HEK293 (cell line): ENCODE results near the gene STK24.

Experiments
- CTCF ChIA-PET: fragments of 350-600 bp; formaldehyde crosslinking; extraction: SDS; loops from one replicate; lab custom pipeline; 2021; ENCODE audit warnings: antibody characterized with exemption; lab: Yijun Ruan, JAX
- POLR2A ChIA-PET: fragments of 300-600 bp; formaldehyde crosslinking; extraction: SDS; loops from one replicate; lab custom pipeline; 2020; ENCODE audit warnings: antibody characterized with exemption, inconsistent platforms; lab: Yijun Ruan, JAX
- H3K27ac ChIP-seq: fragments of 200-500 bp; sonication (Bioruptor generic); 2 replicates; pipeline ENCODE4 v1.5.1; 2014; ENCODE audit warnings: low read depth, low read length, control low read depth, inconsistent platforms; ENCODE audit errors: extremely low read depth
- H3K36me3 ChIP-seq, 2 experiments: fragments of 200-500 bp in 1 of 2; sonication (Bioruptor generic) in 1 of 2; 1 replicate in 1 of 2; 2 replicates in 1 of 2; pipeline ENCODE4 v1.5.1; 2014 to 2017; ENCODE audit warnings: inconsistent platforms in 2 of 2, low read length in 2 of 2; ENCODE audit not compliant: control insufficient read depth in 2 of 2, insufficient read depth in 1 of 2
- H3K4me1 ChIP-seq: fragments of 200-500 bp; sonication (Bioruptor generic); 2 replicates; pipeline ENCODE4 v1.5.1; 2014; ENCODE audit warnings: mild to moderate bottlenecking, low read length, inconsistent platforms; ENCODE audit not compliant: control insufficient read depth, insufficient read depth
- H3K4me3 ChIP-seq: 2 replicates; pipeline ENCODE4 v1.5.1; 2011; ENCODE audit warnings: low read depth, mild to moderate bottlenecking, control low read depth, low read length, moderate library complexity
- H3K9me3 ChIP-seq: fragments of 200-500 bp; sonication (Bioruptor generic); 2 replicates; pipeline ENCODE4 v1.5.1; 2014; ENCODE audit warnings: low read depth, low read length, inconsistent platforms; ENCODE audit not compliant: control insufficient read depth, insufficient read depth
- KLF10 ChIP-seq: fragments of 450-650 bp; IDR thresholded peaks from 2 replicates; pipeline ENCODE4 v1.5.1; 2018; ENCODE audit warnings: missing biosample characterization, mild to moderate bottlenecking, missing genetic modification characterization
- MYNN ChIP-seq: fragments of 450-650 bp; formaldehyde crosslinking; IDR thresholded peaks from 2 replicates; pipeline ENCODE4 v1.5.1; 2016; ENCODE audit warnings: missing biosample characterization, missing genetic modification characterization, borderline replicate concordance
- WT1 ChIP-seq: fragments of 450-650 bp; formaldehyde crosslinking; IDR thresholded peaks from 2 replicates; pipeline ENCODE4 v1.5.1; 2016; ENCODE audit warnings: missing biosample characterization, missing genetic modification characterization
- ZBTB21 ChIP-seq: fragments of 450-650 bp; formaldehyde crosslinking; IDR thresholded peaks from 2 replicates; pipeline ENCODE4 v1.5.1; 2017; ENCODE audit warnings: missing biosample characterization, missing genetic modification characterization
- ZFP3 ChIP-seq: fragments of 450-650 bp; formaldehyde crosslinking; IDR thresholded peaks from 2 replicates; pipeline ENCODE4 v1.5.1; 2016; ENCODE audit warnings: low read depth, missing biosample characterization, missing genetic modification characterization
- ZIC2 ChIP-seq: fragments of 450-650 bp; formaldehyde crosslinking; IDR thresholded peaks from 2 replicates; pipeline ENCODE4 v1.5.1; 2016; ENCODE audit warnings: missing biosample characterization, missing genetic modification characterization
- ZNF140 ChIP-seq: fragments of 450-650 bp; formaldehyde crosslinking; IDR thresholded peaks from 2 replicates; pipeline ENCODE4 v1.5.1; 2016; ENCODE audit warnings: missing biosample characterization, missing genetic modification characterization
- ZNF155 ChIP-seq: fragments of 450-650 bp; formaldehyde crosslinking; IDR thresholded peaks from 2 replicates; pipeline ENCODE4 v1.5.1; 2016; ENCODE audit warnings: missing biosample characterization, missing genetic modification characterization
- ZNF202 ChIP-seq: fragments of 450-650 bp; formaldehyde crosslinking; IDR thresholded peaks from 2 replicates; pipeline ENCODE4 v1.5.1; 2016; ENCODE audit warnings: missing biosample characterization, missing genetic modification characterization, borderline replicate concordance
- ZNF26 ChIP-seq: fragments of 450-650 bp; formaldehyde crosslinking; IDR thresholded peaks from 2 replicates; pipeline ENCODE4 v1.5.1; 2016; ENCODE audit warnings: missing biosample characterization, missing genetic modification characterization
- ZNF324 ChIP-seq: fragments of 450-650 bp; formaldehyde crosslinking; IDR thresholded peaks from 2 replicates; pipeline ENCODE4 v1.5.1; 2016; ENCODE audit warnings: missing biosample characterization, missing genetic modification characterization
- ZNF354C ChIP-seq: fragments of 450-650 bp; formaldehyde crosslinking; IDR thresholded peaks from 2 replicates; pipeline ENCODE4 v1.5.1; 2016; ENCODE audit warnings: missing biosample characterization, missing genetic modification characterization, low read depth, borderline replicate concordance
- ZNF433 ChIP-seq: fragments of 450-650 bp; formaldehyde crosslinking; IDR thresholded peaks from 2 replicates; pipeline ENCODE4 v1.5.1; 2016; ENCODE audit warnings: missing biosample characterization, missing genetic modification characterization, low read depth
- ZNF529 ChIP-seq: fragments of 450-650 bp; formaldehyde crosslinking; IDR thresholded peaks from 2 replicates; pipeline ENCODE4 v1.5.1; 2017; ENCODE audit warnings: missing genetic modification characterization, missing biosample characterization; ENCODE audit not compliant: insufficient replicate concordance
- ZNF558 ChIP-seq: fragments of 450-650 bp; formaldehyde crosslinking; IDR thresholded peaks from 2 replicates; pipeline ENCODE4 v1.5.1; 2016; ENCODE audit warnings: missing biosample characterization, missing genetic modification characterization
- ZNF664 ChIP-seq: fragments of 450-650 bp; formaldehyde crosslinking; IDR thresholded peaks from 2 replicates; pipeline ENCODE4 v1.5.1; 2016; ENCODE audit warnings: missing biosample characterization, missing genetic modification characterization
- ZNF677 ChIP-seq: fragments of 450-650 bp; IDR thresholded peaks from 2 replicates; pipeline ENCODE4 v1.5.0; 2018; ENCODE audit warnings: missing biosample characterization, mild to moderate bottlenecking, missing genetic modification characterization, moderate library complexity
- ZNF76 ChIP-seq: fragments of 450-650 bp; formaldehyde crosslinking; IDR thresholded peaks from 2 replicates; pipeline ENCODE4; 2016; ENCODE audit warnings: low read depth, missing biosample characterization, missing genetic modification characterization, borderline replicate concordance
- ZNF792 ChIP-seq: fragments of 450-650 bp; formaldehyde crosslinking; IDR thresholded peaks from 2 replicates; pipeline ENCODE4 v1.5.1; 2016; ENCODE audit warnings: missing biosample characterization, missing genetic modification characterization
- ZXDB ChIP-seq: fragments of 450-650 bp; formaldehyde crosslinking; IDR thresholded peaks from 2 replicates; pipeline ENCODE4 v1.5.1; 2016; ENCODE audit warnings: missing biosample characterization, missing genetic modification characterization

The STK24 gene

GRCh38 chr13:98517576-98518310, 59.2 kb downstream of the STK24 start:
- no peak for TF ChIP-seq WT1 (tag by site-specific recombination)
- peak; percentile 50; the same call in 1 of the 2 replicates for TF ChIP-seq ZNF677 (tag by site-specific recombination)
- Histone ChIP-seq H3K9me3 (no peaks in the 10 kb centered on the region), H3K4me1 (no peaks in the 10 kb centered on the region), H3K4me3 (no peak overlapping the region), H3K36me3 (peaks cover 0 to 25% of the 10 kb centered on the region in 2 experiments; a peak in 2 of 3 replicates), H3K27ac (no peak overlapping the region)
- ChIA-PET POLR2A (no interaction called here), CTCF (interaction anchor here (1.5 kb wide), 1 partner anchor 136 kb away, joined by 5 read pairs; no protein-coding TSS in a partner anchor)

DNA sequence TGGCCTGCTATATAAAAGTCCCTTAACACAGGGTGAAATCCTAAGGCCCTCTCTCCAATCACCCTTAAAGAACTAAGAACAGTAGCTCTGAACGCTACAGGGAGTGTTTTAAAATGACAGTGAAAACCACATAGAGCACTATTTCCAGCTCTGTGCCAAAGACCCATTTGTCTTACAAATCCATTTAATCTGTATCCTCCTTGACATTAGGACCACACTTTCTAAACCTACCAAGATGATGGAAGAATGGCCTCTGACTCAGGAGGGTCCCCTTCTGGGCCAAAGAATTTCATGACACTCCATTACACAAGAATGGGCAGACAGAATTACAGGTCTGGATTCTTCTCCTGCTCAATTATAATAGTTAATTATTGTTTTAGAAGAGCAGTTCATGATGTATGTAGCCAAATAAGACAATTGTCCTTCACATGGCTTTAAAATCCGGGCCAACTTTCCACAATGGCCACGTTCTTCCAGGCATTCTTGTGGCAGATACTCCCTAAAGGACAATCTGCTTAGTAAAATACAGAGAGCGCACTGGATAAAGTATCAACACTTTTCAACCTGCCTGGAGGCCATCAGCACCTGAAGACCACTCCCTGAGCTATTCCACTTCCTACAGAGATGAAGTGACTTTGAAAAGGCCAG, 61.0 kb downstream of the STK24 start:
- Histone ChIP-seq H3K4me3 (no peak overlapping the region), H3K36me3 (peaks cover 0 to 25% of the 10 kb centered on the region in 2 experiments; a peak in 2 of 3 replicates), H3K27ac (no peak overlapping the region), H3K9me3 (no peaks in the 10 kb centered on the region), H3K4me1 (no peaks in the 10 kb centered on the region)
- no peak for TF ChIP-seq ZNF140 (tag by site-specific recombination)
- TF ChIP-seq ZIC2 (tag by site-specific recombination): peak; percentile 55; the same call in 1 of the 2 replicates
- POLR2A ChIA-PET: no interaction called here
- CTCF ChIA-PET: no interaction called here

DNA sequence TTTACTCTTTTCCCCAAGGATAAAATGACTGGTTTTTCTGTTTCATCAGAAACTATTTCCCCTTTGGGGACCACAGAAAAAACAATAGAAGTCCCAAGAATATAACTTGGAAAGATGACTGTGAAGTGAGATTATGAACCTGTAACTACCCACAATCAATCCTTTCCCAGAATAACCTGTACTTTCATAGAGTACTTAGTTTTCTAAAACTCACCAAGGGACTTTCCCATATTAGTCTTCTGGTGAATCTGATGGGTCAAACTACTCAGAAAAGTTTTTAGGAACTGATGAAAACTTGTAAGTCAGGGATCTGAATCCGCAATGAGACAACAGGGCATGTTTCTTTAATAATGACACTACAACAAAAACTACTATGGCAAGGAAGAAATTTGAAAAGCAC, 62.6 kb downstream of the STK24 start:
- ChIA-PET CTCF (interaction anchor here (0.6 kb wide), 1 partner anchor 150 kb away, joined by 3 read pairs; no protein-coding TSS in a partner anchor), POLR2A (no interaction called here)
- peaks cover 0 to 25% of the 10 kb centered on the region in 2 experiments; a peak in 2 of 3 replicates for H3K36me3 ChIP-seq
- peaks cover 6% of the 10 kb centered on the region; the same call in 1 of the 2 replicates for H3K4me1 ChIP-seq
- H3K9me3 ChIP-seq: no peaks in the 10 kb centered on the region
- TF ChIP-seq ZNF433 (tag by site-specific recombination): no peak
- no peak for TF ChIP-seq ZXDB (tag by site-specific recombination)
- no peak for TF ChIP-seq ZNF155 (tag by site-specific recombination)
- no peak for TF ChIP-seq ZNF324 (tag by site-specific recombination)
- TF ChIP-seq MYNN: no peak
- no peak for TF ChIP-seq ZFP3 (tag by site-specific recombination)
- no peak for TF ChIP-seq ZNF558 (tag by site-specific recombination)
- H3K27ac ChIP-seq: no peak overlapping the region
- no peak overlapping the region for H3K4me3 ChIP-seq

DNA sequence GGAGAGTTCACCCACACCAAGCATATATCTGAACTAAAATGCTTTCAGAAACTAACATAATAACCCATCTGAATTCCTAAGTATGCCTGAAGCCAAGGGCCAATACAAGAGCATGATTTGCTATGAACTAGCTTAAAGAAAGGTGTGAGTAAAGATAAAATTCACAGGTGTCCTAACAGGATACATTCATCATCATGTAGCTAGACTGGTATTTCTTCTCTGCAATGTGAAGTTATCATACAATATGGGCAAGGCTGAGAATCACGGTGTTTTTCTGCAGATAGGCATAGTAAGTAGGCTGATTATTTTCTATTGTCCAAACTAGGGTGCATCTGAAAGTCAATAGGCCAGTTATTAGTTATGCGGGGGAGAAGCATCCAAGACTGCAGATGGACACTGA, 63.1 kb downstream of the STK24 start:
- ChIA-PET POLR2A (no interaction called here), CTCF (interaction anchor here (0.6 kb wide), 1 partner anchor 151 kb away, joined by 3 read pairs; no protein-coding TSS in a partner anchor)
- Histone ChIP-seq H3K36me3 (peaks cover 0 to 23% of the 10 kb centered on the region in 2 experiments; a peak in 2 of 3 replicates), H3K4me1 (peaks cover 10% of the 10 kb centered on the region; the same call in 1 of the 2 replicates), H3K4me3 (no peak overlapping the region), H3K27ac (no peak overlapping the region), H3K9me3 (no peaks in the 10 kb centered on the region)
- TF ChIP-seq ZNF664 (tag by site-specific recombination) (no peak), ZNF792 (no peak), ZBTB21 (tag by site-specific recombination) (no peak), ZNF26 (tag by site-specific recombination) (no peak), ZNF529 (tag by site-specific recombination) (no peak), KLF10 (tag by site-specific recombination) (no peak), ZNF76 (tag by site-specific recombination) (no peak), ZNF202 (tag by site-specific recombination) (no peak), ZNF354C (tag by site-specific recombination) (no peak)
